Effector CD4-positive, alpha-beta T cell (primary cell): ENCODE measurements around the gene TRANK1.
A peak's percentile ranks its signal among the peaks of the same experiment; 100 is the strongest.
"Not testable (repeated sequence)": the region's sequence is repeated elsewhere in the genome, so short reads cannot be mapped to it uniquely, and the experiment has no call there.

ENCODE experiments used
- DNase-seq: peaks from one replicate; pipeline ENCODE4 v3.0.0-alpha.2; 2020
- total RNA-seq: gene quantifications from one replicate; lab custom pipeline; 2026; lab: John Stamatoyannopoulos, UW

Gene TRANK1
- total RNA-seq: 229 reads per million, percentile 93 among the genes with 10 or more reads in this experiment

- peak; percentile 76 for DNase-seq
Observed at GRCh38 chr3:36944641-36945270, at the start of gene TRANK1. Gene TRANK1, minus strand, starts transcription at chr3:36945054. Its CDS starts 245 bp downstream, at chr3:36944809.

- peak; percentile 92 for DNase-seq
Observed at GRCh38 chr3:36993326-36994283, 48.8 kb upstream of the TRANK1 start, which contains the start of gene MLH1. Gene MLH1, plus strand, starts transcription at chr3:36993518. Its CDS starts 30 bp downstream, at chr3:36993548.

DNA sequence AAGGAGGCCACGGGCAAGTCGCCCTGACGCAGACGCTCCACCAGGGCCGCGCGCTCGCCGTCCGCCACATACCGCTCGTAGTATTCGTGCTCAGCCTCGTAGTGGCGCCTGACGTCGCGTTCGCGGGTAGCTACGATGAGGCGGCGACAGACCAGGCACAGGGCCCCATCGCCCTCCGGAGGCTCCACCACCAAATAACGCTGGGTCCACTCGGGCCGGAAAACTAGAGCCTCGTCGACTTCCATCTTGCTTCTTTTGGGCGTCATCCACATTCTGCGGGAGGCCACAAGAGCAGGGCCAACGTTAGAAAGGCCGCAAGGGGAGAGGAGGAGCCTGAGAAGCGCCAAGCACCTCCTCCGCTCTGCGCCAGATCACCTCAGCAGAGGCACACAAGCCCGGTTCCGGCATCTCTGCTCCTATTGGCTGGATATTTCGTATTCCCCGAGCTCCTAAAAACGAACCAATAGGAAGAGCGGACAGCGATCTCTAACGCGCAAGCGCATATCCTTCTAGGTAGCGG, 48.0 kb upstream of the TRANK1 start, which contains the start of gene EPM2AIP1:
Gene EPM2AIP1, minus strand, starts transcription at position 326 of the 520 bp plus-strand sequence. Its CDS starts 54 bp downstream, at position 272.
- peak; percentile 98 for DNase-seq

- DNase-seq: no peak
Observed at GRCh38 chr3:36991923-36992805, 47.3 kb upstream of the TRANK1 start.

DNA sequence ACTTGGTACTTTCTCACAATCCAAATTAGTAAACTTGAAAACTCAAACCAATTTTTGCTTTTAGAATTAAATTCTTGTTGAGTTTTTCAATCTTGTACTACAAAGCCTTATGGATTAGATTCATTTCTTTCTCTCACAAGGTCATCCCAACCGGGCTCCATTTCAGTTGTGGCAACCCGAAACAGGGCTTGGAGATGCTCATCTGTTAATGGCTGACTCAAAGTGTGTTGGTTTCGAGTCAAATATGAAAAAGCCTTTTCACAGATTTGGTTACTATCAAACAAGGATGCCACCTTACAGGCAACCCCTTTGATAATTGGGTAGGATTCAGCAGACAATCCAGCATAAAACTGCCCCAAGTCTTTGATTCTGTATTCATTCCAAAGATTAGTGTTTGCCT, 46.3 kb upstream of the TRANK1 start:
- DNase-seq: no peak

- no peak for DNase-seq
Observed at GRCh38 chr3:36989568-36989967, 44.7 kb upstream of the TRANK1 start.

- no peak for DNase-seq
Observed at GRCh38 chr3:36989005-36989404, 44.2 kb upstream of the TRANK1 start.

DNA sequence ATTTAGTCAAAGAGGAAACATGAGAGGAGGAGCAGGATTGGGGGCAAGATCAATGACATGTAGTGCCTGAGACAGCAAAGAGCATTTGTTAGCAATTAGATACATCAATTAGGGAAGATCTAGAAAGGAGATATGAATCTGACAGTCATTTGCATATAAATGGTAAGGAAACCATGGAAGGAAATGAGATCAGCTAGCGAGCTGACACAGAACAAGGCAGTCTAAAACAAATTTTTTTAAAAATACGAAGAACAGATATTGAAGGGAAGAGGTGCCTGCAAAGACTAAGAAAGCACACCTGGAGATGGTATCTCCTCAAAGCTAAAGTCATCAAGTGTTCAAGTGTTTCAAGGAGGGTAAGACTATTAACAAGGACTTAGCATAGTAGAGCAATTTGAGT, 43.5 kb upstream of the TRANK1 start:
- DNase-seq: no peak

DNA sequence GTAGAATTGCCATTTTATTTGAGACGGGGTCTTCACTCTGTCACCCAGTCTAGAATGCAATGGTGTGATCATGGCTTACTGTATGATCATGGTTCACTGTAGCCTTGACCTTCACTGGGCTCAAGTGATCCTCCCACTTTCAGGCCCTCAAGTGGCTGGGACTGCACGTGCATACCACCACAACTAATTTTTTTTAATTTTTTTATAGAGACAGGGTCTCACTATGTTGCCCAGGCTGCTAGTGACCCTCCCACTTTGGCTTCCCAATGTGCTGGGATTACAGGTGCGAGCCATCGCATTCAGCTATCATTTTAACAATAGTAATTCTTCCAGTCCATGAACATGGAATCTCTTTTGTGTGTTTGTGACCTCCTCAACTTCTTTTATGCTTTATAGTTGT, 36.2 kb upstream of the TRANK1 start:
- DNase-seq: no peak

- DNase-seq: no peak
Observed at GRCh38 chr3:36973139-36973538, 28.3 kb upstream of the TRANK1 start.

DNA sequence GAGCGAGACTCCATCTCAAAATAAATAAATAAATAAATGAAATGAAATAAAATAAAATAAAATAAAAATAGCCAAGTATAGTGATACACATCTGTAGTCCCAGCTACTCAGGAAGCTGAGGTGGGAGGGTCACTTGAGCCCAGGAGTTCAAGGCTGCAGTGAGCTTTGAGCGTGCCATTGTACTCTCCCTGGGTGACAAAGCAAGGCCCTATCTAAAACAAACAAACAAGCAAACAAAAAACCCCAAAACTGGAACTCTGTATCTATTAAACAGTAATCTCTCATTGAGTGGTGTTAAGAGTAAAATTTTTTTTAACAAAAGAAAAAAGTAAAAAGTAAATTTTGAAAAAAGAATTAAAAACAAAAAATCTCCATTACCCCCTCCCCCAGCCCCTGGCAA, 27.3 kb upstream of the TRANK1 start:
- no peak for DNase-seq

DNA sequence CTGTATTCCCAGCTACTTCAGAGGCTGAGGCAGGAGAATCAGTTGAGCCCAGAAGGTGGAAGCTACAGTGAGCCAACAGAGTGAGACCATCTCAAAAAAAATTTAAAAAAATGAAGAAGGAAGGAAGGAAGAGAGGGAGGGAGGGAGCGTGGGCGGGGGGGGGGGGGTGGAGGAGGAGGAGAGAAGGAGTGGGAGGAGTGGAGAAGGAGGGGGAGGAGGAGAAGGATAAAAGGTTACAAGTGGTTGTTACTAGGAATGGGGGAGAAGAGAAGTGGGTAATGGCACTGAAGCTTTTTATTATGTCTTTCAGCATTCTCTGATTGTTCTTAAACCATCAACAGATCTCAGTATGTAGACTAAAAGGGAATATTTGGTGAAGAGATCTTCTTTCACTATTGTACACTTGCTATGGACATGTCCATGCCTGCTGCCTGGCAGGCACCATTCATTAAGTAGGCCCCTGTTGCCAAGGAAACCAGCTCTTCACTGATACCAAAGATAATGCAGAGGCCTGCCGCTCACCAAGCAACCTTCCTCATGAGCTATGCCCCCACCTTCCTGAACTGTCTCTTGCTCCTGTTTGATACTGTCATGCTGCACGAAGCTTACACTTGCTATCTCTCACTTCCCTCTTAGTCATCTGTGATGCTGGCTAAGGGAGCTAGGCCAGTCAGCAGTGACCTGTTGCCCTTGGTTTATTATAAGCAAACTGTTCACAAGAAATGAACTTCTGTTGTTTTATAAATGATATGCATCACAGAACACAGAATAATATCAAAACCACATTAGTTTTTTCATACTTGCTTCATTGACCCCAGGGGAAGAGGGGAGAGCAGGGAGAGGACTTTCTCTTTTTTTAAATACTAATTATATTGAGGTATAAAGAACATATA, 24.9 kb upstream of the TRANK1 start:
- DNase-seq: peak; percentile 16

DNA sequence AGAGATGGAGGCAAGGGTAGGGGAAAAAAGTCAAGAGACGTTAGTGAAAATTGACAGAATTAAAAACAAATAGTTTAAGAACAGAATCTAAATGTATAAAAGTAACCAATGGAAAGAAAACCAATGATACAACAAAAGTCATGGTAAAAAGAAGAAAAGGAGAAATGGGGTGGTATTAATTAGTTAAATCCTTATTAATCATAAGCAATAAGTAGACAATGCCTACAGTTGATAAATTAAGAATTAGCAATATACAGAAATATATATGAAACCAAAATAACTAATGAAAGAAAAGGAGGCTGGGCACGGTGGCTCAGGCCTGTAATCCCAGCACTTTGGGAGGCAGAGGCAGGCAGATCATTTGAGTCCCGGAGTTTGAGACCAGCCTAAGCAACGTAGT, 24.2 kb upstream of the TRANK1 start:
- DNase-seq: no peak

DNA sequence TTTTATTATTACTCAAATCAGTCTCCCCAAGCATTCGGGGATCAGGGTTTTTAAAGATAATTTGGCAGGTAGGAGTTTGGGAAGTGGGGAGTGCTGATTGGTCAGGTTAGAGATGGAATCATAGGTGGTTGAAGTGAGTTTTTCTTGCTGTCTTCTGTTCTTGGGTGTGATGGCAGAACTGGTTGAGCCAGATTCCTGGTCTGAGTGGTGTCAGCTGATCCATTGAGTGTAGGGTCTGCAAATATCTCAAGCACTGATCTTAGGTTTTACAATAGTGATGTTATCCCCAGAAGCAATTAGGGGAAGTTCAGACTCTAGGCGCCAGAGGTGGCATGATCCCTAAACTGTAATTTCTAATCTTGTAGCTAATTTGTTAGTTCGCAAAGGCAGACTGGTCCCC, 20.6 kb upstream of the TRANK1 start:
- DNase-seq: no peak

DNA sequence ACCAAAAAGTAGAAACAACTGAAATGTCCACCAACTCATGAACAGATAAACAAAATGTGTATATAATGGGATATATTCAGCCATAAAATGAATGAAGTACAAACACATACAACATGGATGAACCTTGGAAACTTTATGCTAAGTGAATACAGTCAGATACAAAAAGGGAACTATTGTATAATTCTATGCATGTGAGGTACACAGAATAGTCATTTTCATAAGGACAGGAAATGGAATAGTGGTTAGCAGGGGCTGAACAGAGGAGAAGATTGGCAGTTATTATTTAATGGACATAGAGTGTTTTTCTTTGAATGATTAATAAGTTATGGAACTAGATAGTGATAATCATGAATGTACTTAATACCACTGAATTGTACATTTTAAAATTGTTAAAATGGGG, 20.0 kb upstream of the TRANK1 start:
- DNase-seq: no peak

DNA sequence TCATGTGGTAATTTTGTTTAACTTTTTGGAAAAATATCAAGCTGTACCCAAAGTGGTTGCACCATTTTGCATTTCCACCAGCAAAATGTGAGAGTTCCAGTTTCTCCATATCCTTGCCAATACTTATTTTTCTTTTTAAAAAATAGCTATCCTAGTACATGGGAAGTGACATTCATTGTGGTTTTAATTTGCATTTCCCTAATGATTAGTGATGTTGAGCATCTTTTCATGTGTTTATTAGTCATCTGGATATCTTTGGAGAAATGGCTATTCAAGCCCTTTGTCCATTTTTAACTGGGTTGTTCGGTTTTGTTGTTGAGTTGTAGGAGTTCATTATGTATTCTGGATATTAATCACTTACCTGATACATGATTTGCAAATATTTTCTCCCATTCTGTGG, 19.5 kb upstream of the TRANK1 start:
- DNase-seq: no peak

DNA sequence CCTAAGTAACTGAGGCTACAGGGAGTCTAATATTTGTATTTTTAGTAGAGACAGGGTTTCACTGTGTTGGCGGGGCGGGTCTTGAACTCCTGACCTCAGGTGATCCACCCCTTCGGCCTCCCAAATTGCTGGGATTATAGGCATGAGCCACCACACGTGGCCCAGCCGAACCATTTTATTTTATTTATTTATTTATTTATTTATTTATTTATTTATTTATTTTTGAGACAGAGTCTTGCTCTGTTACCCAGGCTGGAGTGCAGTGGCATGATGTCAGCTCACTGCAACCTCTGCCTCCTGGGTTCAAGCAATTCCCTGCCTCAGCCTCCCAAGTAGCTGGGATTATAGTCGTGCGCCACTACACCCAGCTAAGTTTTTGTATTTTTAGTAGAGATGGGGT, 18.2 kb upstream of the TRANK1 start:
- not testable (repeated sequence) for DNase-seq

DNA sequence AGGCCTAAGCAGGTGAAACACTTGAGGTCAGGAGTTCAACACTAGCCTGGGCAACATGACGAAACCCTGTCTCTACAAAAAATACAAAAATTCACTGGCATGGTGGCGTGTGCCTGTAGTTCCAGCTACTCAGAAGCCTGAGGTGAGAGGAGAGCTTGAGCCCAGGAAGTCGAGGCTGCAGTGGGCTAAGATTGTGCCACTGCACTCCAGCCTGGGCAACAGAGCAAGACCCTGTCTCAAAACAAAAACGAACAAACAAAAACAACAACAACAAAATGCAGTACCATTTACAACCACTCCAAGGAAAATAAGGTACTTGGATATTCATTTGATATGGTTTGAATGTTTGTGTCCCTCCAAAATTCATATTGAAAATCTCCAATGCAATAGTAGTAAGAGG, 15.6 kb upstream of the TRANK1 start:
- DNase-seq: no peak

DNA sequence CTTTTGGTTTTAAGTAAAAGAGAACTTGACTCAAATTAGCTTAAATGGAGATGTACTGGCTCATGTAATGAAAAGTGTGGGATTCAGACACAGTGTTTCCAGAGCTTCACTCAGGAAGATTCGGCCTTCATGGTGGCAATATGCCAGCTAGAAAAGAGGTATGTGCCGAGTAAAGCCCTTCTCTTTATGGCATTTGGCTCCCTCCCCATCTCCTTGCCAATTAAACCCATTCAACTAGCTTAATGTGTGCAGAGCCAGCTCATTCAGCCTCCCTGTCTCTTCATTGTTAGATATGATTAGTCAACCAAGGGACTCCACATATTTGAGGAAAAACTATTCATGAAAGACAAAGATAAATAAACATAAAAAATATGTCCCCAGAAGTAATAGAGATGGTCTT, 15.0 kb upstream of the TRANK1 start:
- no peak for DNase-seq

GRCh38 chr3:36957862-36958686, 13.2 kb upstream of the TRANK1 start:
- no peak for DNase-seq
